Gastroesophageal sphincter (tissue), 3 donors: ENCODE results near the gene ARFGAP2.

ENCODE experiments used
- CTCF ChIP-seq, 4 experiments: fragments of 200-600 bp in 2 of 4; fragments of 450-650 bp in 2 of 4; sonication (generic) in 1 of 4; IDR thresholded peaks; one replicate each; pipeline ENCODE4 v1.5.1; 2017 to 2019; ENCODE audit warnings: antibody characterized with exemption in 4 of 4, mild to moderate bottlenecking in 2 of 4, moderate library complexity in 2 of 4
- POLR2A ChIP-seq, 2 donors: fragments of 450-650 bp; IDR thresholded peaks; one replicate each; pipeline ENCODE4 v1.6.1; 2017; ENCODE audit warnings: antibody characterized with exemption in 2 of 2, mild to moderate bottlenecking in 2 of 2, moderate library complexity in 1 of 2
- POLR2AphosphoS5 ChIP-seq: sonication (generic); formaldehyde crosslinking; IDR thresholded peaks from one replicate; pipeline ENCODE4 v1.6.1; 2017; ENCODE audit warnings: antibody characterized with exemption

GRCh38 chr11:47178737-47179654, 2.3 kb upstream of the ARFGAP2 start:
- TF ChIP-seq CTCF (IDR thresholded peaks at IDR 0.05) = no peak
- no peak for TF ChIP-seq POLR2AphosphoS5
- no peak for TF ChIP-seq POLR2A (IDR thresholded peaks at IDR 0.05)
